Trophoblast cell (in vitro differentiated cells and primary cell): Measurements from ENCODE around the gene SCART1.
"Not testable (repeated sequence)": the region's sequence is repeated elsewhere in the genome, so short reads cannot be mapped to it uniquely, and the experiment has no call there.

Experiments used
- DNase-seq, 2 donors: peaks; one replicate each; pipeline ENCODE4 v3.0.0-alpha.2; 2016
- H2AFZ ChIP-seq: 2 replicates; pipeline ENCODE4 v1.6.1; 2013; ENCODE audit warnings: low read length, moderate library complexity, mild to moderate bottlenecking; ENCODE audit not compliant: insufficient read depth, poor library complexity
- H2AK5ac ChIP-seq: 2 replicates; pipeline ENCODE4 v1.6.1; 2013; ENCODE audit warnings: mild to moderate bottlenecking, low read length
- H2BK120ac ChIP-seq: 2 replicates; pipeline ENCODE4 v1.6.1; 2013; ENCODE audit warnings: low read length, mild to moderate bottlenecking, moderate library complexity; ENCODE audit not compliant: insufficient read depth, poor library complexity
- H2BK12ac ChIP-seq: 2 replicates; pipeline ENCODE4 v1.6.1; 2013; ENCODE audit warnings: mild to moderate bottlenecking, low read length, moderate library complexity
- H2BK5ac ChIP-seq: 2 replicates; pipeline ENCODE4 v1.6.1; 2013; ENCODE audit warnings: low read length, low read depth, moderate library complexity, mild to moderate bottlenecking; ENCODE audit not compliant: poor library complexity
- H3K14ac ChIP-seq: 2 replicates; pipeline ENCODE4 v1.6.1; 2013; ENCODE audit warnings: mild to moderate bottlenecking, low read length
- H3K18ac ChIP-seq: 2 replicates; pipeline ENCODE4 v1.6.1; 2013; ENCODE audit warnings: mild to moderate bottlenecking, low read length
- H3K23ac ChIP-seq: 2 replicates; pipeline ENCODE4 v1.6.1; 2013; ENCODE audit warnings: low read length
- H3K27ac ChIP-seq: 2 replicates; pipeline ENCODE4 v1.5.1; 2013; ENCODE audit warnings: low read depth, mild to moderate bottlenecking, inconsistent platforms, low read length, moderate library complexity
- H3K27me3 ChIP-seq: 2 replicates; pipeline ENCODE4 v1.6.1; 2013; ENCODE audit warnings: inconsistent platforms, mild to moderate bottlenecking, low read length, moderate library complexity; ENCODE audit not compliant: insufficient read depth
- H3K36me3 ChIP-seq, 2 experiments: 1 replicate in 1 of 2; 2 replicates in 1 of 2; pipeline ENCODE4 v1.6.1; 2013; ENCODE audit warnings: low read length in 2 of 2, mild to moderate bottlenecking in 2 of 2, moderate library complexity in 1 of 2; ENCODE audit not compliant: insufficient read depth in 2 of 2, control insufficient read depth in 1 of 2
- H3K4ac ChIP-seq: 2 replicates; pipeline ENCODE4 v1.6.1; 2013; ENCODE audit warnings: low read depth, mild to moderate bottlenecking, low read length, moderate library complexity
- H3K4me1 ChIP-seq, 2 experiments: 1 replicate in 1 of 2; 2 replicates in 1 of 2; pipeline ENCODE4 v1.6.1; 2013; ENCODE audit warnings: low read length in 2 of 2, mild to moderate bottlenecking in 2 of 2, moderate library complexity in 1 of 2; ENCODE audit not compliant: insufficient read depth in 2 of 2, control insufficient read depth in 1 of 2
- H3K4me2 ChIP-seq: 2 replicates; pipeline ENCODE4 v1.6.1; 2013; ENCODE audit warnings: inconsistent platforms, mild to moderate bottlenecking, low read length, moderate library complexity
- H3K4me3 ChIP-seq: 2 replicates; pipeline ENCODE4 v1.5.1; 2013; ENCODE audit warnings: mild to moderate bottlenecking, low read depth, low read length, inconsistent platforms
- H3K79me1 ChIP-seq: one replicate; pipeline ENCODE4 v1.6.1; 2013; ENCODE audit warnings: low read length
- H3K79me2 ChIP-seq: 2 replicates; pipeline ENCODE4 v1.6.1; 2013; ENCODE audit warnings: low read length, mild to moderate bottlenecking; ENCODE audit not compliant: control insufficient read depth, insufficient read depth, poor library complexity
- H3K9ac ChIP-seq: 2 replicates; pipeline ENCODE4 v1.6.1; 2013; ENCODE audit warnings: mild to moderate bottlenecking, low read length
- H3K9me3 ChIP-seq: 2 replicates; pipeline ENCODE4 v1.6.1; 2013; ENCODE audit warnings: low read depth, mild to moderate bottlenecking, control low read depth, inconsistent platforms, low read length; ENCODE audit not compliant: insufficient read depth
- H4K12ac ChIP-seq: 2 replicates; pipeline ENCODE4 v1.6.1; 2013; ENCODE audit warnings: low read depth, mild to moderate bottlenecking, low read length, moderate library complexity
- H4K8ac ChIP-seq: 2 replicates; pipeline ENCODE4 v1.6.1; 2013; ENCODE audit warnings: low read depth, mild to moderate bottlenecking, low read length, moderate library complexity
- H4K91ac ChIP-seq: one replicate; pipeline ENCODE4 v1.6.1; 2013; ENCODE audit warnings: low read depth, mild to moderate bottlenecking, low read length, moderate library complexity
- WGBS: extraction: QIAGEN DNeasy Blood & Tissue Kit; methylation state at CpG from one replicate; pipeline ENCODE4 v1.1.7; 2013; ENCODE audit warnings: missing lambda C conversion rate; ENCODE audit not compliant: insufficient read length, insufficient coverage; ENCODE audit errors: extremely low coverage; 5-methylcytosine and 5-hydroxymethylcytosine counted together

SCART1 gene

DNA sequence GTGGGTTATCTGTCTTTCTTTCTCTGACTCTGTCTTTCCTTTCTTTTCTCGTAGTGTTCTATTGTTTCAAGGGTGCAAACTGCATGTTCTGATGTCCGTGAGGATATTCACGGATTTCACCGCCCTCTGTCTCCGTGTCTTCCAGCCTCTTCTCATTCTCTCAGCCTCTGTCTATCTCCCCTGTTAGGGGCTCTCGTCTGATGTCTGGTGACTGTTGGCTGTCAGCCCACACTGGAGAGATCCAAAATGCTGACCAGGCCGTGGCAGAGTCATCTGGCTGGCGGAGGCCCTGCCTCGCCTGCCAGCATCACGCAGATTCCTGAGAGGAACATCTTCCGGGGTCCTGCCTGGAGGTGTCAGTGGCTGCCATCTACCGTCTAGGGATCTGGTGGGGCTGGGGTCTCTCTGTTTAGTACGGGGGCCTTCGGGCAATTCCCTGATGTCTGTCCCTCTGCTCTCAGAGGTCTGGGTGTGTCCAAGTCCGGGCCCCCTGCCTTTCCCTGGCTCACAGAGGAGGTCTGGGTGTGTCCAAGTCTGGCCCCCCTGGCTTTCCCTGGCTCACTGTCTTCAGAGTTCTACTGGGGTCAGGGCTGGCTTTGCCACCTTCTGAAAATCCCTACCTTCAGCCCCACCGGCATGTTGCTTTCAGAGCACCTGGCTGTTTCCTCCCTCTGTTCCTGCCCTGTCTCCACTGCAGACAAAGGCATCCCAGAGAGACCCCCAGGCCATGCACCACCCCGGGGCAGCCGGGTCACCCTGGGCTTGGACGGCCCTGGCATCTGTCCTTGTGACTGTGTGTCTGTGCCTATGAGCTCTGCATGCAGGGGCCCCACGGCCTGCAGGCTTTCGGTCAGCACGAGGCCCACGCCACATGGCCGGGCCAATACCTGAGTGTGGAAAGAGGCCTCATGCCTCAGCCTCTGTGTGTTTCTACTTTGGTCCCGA, 14.0 kb upstream of the SCART1 start:
- Histone ChIP-seq H4K91ac (no peak overlapping the region), H3K79me2 (no peaks in the 10 kb centered on the region), H3K27ac (no peak overlapping the region), H3K4me1 (no peaks in the 10 kb centered on the region), H3K4ac (no peak overlapping the region), H3K4me3 (no peak overlapping the region), H3K9me3 (peaks cover 56% of the 10 kb centered on the region), H2AFZ (no peak overlapping the region), H3K23ac (no peak overlapping the region), H3K14ac (no peak overlapping the region), H3K79me1 (no peaks in the 10 kb centered on the region), H2BK5ac (no peak overlapping the region), H3K36me3 (no peaks in the 10 kb centered on the region), H3K9ac (no peak overlapping the region), H3K18ac (no peak overlapping the region), H2AK5ac (no peak overlapping the region), H3K27me3 (no peaks in the 10 kb centered on the region), H3K4me2 (no peak overlapping the region), H2BK12ac (no peak overlapping the region), H4K8ac (no peak overlapping the region), H4K12ac (no peak overlapping the region), H2BK120ac (no peak overlapping the region)
- no peak for DNase-seq
- no CpG with 5 or more reads among the region's 25 CpGs for WGBS

DNA sequence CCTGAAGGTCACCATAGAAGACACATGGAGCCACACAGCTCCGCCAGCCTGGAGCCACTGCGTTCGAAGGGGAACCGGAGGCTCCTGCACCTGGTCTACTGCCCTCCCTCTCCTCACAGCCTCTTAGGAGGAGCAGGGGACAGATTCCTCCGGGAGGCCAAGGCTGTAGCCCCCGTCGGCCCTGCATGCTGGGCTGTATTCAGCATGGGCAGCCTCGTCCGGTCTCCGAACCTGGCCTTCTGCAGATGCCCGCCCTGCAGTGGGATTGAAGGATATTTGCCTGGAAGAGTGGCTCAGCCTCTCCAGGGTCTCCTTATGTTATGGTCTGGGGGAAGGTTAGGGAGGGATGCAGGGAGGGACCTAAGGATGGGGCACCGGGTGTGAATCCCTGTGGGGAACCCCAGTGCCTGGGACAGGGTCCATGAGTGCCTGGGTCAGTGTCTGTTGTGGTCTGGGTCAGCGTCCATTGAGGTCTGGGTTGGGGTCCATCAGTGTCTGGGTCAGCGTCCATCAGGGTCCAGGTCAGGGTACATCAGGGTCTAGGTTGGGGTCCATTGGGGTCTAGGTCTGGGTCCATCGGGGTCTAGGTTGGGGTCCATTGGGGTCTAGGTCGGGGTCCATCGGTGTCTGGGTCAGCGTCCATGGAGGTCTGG, 13.0 kb upstream of the SCART1 start:
- H3K27me3 ChIP-seq = no peaks in the 10 kb centered on the region
- no peaks in the 10 kb centered on the region for H3K79me2 ChIP-seq
- H2AFZ ChIP-seq = no peak overlapping the region
- no peak overlapping the region for H3K4me3 ChIP-seq
- H2BK120ac ChIP-seq = no peak overlapping the region
- H3K9ac ChIP-seq = no peak overlapping the region
- no peak for DNase-seq
- no peak overlapping the region for H3K4ac ChIP-seq
- no peaks in the 10 kb centered on the region for H3K79me1 ChIP-seq
- no peak overlapping the region for H4K8ac ChIP-seq
- no CpG with 5 or more reads among the region's 18 CpGs for WGBS
- no peak overlapping the region for H2BK5ac ChIP-seq
- no peak overlapping the region for H3K14ac ChIP-seq
- no peak overlapping the region for H3K18ac ChIP-seq
- H4K91ac ChIP-seq = no peak overlapping the region
- H3K27ac ChIP-seq = no peak overlapping the region
- H3K36me3 ChIP-seq = no peaks in the 10 kb centered on the region
- H2BK12ac ChIP-seq = no peak overlapping the region
- no peak overlapping the region for H4K12ac ChIP-seq
- H3K9me3 ChIP-seq = peaks cover 66% of the 10 kb centered on the region
- no peak overlapping the region for H3K23ac ChIP-seq
- H3K4me2 ChIP-seq = no peak overlapping the region
- no peaks in the 10 kb centered on the region for H3K4me1 ChIP-seq
- H2AK5ac ChIP-seq = no peak overlapping the region

DNA sequence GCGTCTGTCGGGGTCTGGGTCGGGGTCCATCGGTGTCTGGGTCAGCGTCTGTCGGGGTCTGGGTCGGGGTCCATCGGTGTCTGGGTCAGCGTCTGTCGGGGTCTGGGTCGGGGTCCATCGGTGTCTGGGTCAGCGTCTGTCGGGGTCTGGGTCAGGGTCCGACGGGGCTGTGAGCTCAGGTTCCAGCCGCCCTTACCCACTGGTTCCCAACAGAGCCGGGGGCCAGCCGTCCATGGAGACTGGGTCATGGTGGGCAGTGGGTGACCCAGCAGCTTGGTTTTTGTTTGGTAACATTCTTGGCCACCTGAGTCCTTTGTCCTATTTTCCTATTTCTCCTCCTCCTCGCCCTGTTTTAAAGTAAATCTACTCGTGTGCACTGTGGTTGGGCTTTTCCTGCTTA, 12.4 kb upstream of the SCART1 start:
- H2AFZ ChIP-seq, H4K8ac ChIP-seq, H3K4me3 ChIP-seq, H2BK12ac ChIP-seq, H3K79me1 ChIP-seq, H2BK120ac ChIP-seq, H3K14ac ChIP-seq, DNase-seq, H3K4me2 ChIP-seq, H3K9ac ChIP-seq, H3K79me2 ChIP-seq, H3K27ac ChIP-seq, H3K27me3 ChIP-seq, H3K36me3 ChIP-seq, H3K4me1 ChIP-seq, H3K4ac ChIP-seq, H2BK5ac ChIP-seq, H4K91ac ChIP-seq, H3K23ac ChIP-seq, H4K12ac ChIP-seq, H3K18ac ChIP-seq, H2AK5ac ChIP-seq: not testable (repeated sequence)
- WGBS = no CpG with 5 or more reads among the region's 21 CpGs
- H3K9me3 ChIP-seq = peaks cover 72% of the 10 kb centered on the region

DNA sequence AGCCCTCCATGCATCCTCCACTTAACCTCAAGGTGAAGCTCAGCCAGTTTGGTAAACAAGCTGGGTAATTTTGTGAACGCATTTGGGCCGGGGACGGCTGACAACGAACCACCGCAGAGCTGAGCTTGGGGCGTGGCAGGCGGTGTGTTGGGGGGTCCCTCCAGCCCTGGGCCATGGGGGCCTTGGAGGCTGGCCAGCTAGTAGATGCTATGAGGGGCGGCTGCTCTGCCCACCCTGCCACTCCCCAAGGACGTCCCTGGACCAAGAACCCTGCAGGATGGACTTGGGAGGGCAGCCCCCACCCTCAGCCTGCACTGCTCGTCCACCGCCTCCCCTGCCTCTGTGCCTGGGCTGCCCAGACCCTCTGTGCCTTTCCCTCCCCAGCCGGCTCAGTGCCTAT, 12.0 kb upstream of the SCART1 start:
- DNase-seq = no peak
- Histone ChIP-seq H4K12ac (no peak overlapping the region), H4K91ac (no peak overlapping the region), H3K27ac (no peak overlapping the region), H2BK120ac (no peak overlapping the region), H3K4ac (no peak overlapping the region), H3K79me1 (no peaks in the 10 kb centered on the region), H3K9me3 (peaks cover 75% of the 10 kb centered on the region), H3K4me2 (no peak overlapping the region), H4K8ac (no peak overlapping the region), H3K9ac (no peak overlapping the region), H3K4me1 (no peaks in the 10 kb centered on the region), H3K36me3 (no peaks in the 10 kb centered on the region), H3K18ac (no peak overlapping the region), H2BK12ac (no peak overlapping the region), H3K23ac (no peak overlapping the region), H3K27me3 (no peaks in the 10 kb centered on the region), H2AK5ac (no peak overlapping the region), H3K79me2 (no peaks in the 10 kb centered on the region), H3K4me3 (no peak overlapping the region), H2BK5ac (no peak overlapping the region), H3K14ac (no peak overlapping the region), H2AFZ (no peak overlapping the region)
- WGBS = no CpG with 5 or more reads among the region's 12 CpGs
